ENCODE measurements around the gene ALKBH8. TPM values are rescaled to one million over a fixed set of nuclear protein-coding genes. Genes with fewer than 3 reads are reported as not detected.

ALKBH8 gene
- total and polyA plus RNA-seq, 2 of the 8 experiments (the other 6 are each of a cell fraction or from before 2014, with no cell fraction given) = 3.6 to 11.9 TPM

- 40% methylated on average over 2 of the region's 2 CpGs; no CpG with 5 or more reads in 1 of the 2 experiments for WGBS, 2 experiments (ENCODE audit: extremely low coverage in 1 of 2, insufficient coverage in 1 of 2, insufficient read length in 1 of 2, insufficient replicate concordance in 2 of 2, low coverage in 1 of 2, low lambda C conversion rate in 2 of 2, missing lambda C conversion rate in 1 of 2)
- POLR2A ChIA-PET (ENCODE audit: partially characterized antibody) = no interaction called here
- Histone ChIP-seq H2BK5ac (ENCODE audit: low read depth, low read length) (no peak overlapping the region), H3K79me1 (ENCODE audit: low read depth, low read length) (no peaks in the 10 kb centered on the region), H3K18ac (ENCODE audit: extremely low read depth, low read length) (no peak overlapping the region), H3K9me3 (ENCODE audit: insufficient read depth in 2 of 2, low read depth in 1 of 2, low read length in 1 of 2) (no peaks in the 10 kb centered on the region), H3K27me3 (replicated peaks in 1 of 4; ENCODE audit: control insufficient read depth in 3 of 4, extremely low read depth in 1 of 4, insufficient read depth in 3 of 4, low read length in 3 of 4) (no peaks in the 10 kb centered on the region), H4K8ac (ENCODE audit: extremely low read depth, insufficient read depth, low read length) (no peak overlapping the region), H2AFZ (ENCODE audit: low read length) (no peak overlapping the region), H4K5ac (ENCODE audit: insufficient read length, low read depth, low read length) (no peak overlapping the region), H3K23ac (ENCODE audit: insufficient read length) (no peak overlapping the region), H3K36me3 (ENCODE audit: control insufficient read depth in 2 of 4, insufficient read depth in 4 of 4, low read length in 3 of 4) (no peaks in the 10 kb centered on the region; a peak in 1 of 8 replicates), H3K4ac (replicated peaks; ENCODE audit: insufficient read length, low read depth, low read length) (no peak overlapping the region), H3K4me1 (replicated peaks in 1 of 4; ENCODE audit: control insufficient read depth in 3 of 4, insufficient read depth in 4 of 4, low read length in 3 of 4) (peaks cover 0 to 6% (median 0%) of the 10 kb centered on the region in 4 experiments; a peak in 3 of 7 replicates), H3K56ac (replicated peaks; ENCODE audit: insufficient read length, low read depth, low read length) (no peak overlapping the region), H2BK12ac (ENCODE audit: low read depth, low read length) (no peak overlapping the region), H2AK5ac (ENCODE audit: low read depth, low read length) (no peak overlapping the region), H3K27ac (ENCODE audit: low read depth, low read length) (no peak overlapping the region), H3K14ac (ENCODE audit: insufficient read length) (no peak overlapping the region), H4K91ac (replicated peaks; ENCODE audit: insufficient read length, low read length) (no peak overlapping the region), H2BK15ac (ENCODE audit: low read length) (no peak overlapping the region), H3K4me2 (ENCODE audit: insufficient read depth in 1 of 2, low read depth in 2 of 2, low read length in 2 of 2) (peak overlapping the region in 1 of 2 experiments; percentile 22; a peak in 1 of 4 replicates), H2BK120ac (replicated peaks; ENCODE audit: low read depth, low read length) (no peak overlapping the region), H3K9ac (replicated peaks in 1 of 4; ENCODE audit: extremely low read depth in 1 of 4, low read depth in 3 of 4, low read length in 3 of 4) (no peak overlapping the region), H2BK20ac (ENCODE audit: low read length) (no peak overlapping the region), H3K79me2 (ENCODE audit: control insufficient read depth in 1 of 2, insufficient read depth in 2 of 2, low read length in 2 of 2) (peaks cover 0 to 40% of the 10 kb centered on the region in 2 experiments; a peak in 1 of 4 replicates), H3K4me3 (ENCODE audit: extremely low read depth in 1 of 4, insufficient read depth in 2 of 4, low read depth in 3 of 4, low read length in 4 of 4) (no peak overlapping the region), H3K23me2 (ENCODE audit: low read depth, low read length) (peaks cover 11% of the 10 kb centered on the region), H4K20me1 (replicated peaks in 1 of 2; ENCODE audit: control insufficient read depth in 1 of 2, insufficient read depth in 2 of 2, low read length in 2 of 2) (no peaks in the 10 kb centered on the region)
- DNase-seq (ENCODE audit: low read depth in 1 of 2, low spot score in 2 of 2) = no peak
- FAIRE-seq = no peak
- TF ChIP-seq TAF1 (IDR thresholded peaks at IDR 0.05; ENCODE audit: low read depth, low read length) (no peak), CHD1 (IDR thresholded peaks at IDR 0.05; ENCODE audit: low read depth, low read length) (no peak), PHF8 (conservative IDR thresholded peaks at IDR 0.05; ENCODE audit: low read depth, low read length) (no peak), SP4 (IDR thresholded peaks at IDR 0.05; ENCODE audit: low read length) (no peak), EP300 (IDR thresholded peaks at IDR 0.05; ENCODE audit: borderline replicate concordance in 1 of 2, low read depth in 2 of 2, low read length in 2 of 2) (no peak), TCF12 (IDR thresholded peaks at IDR 0.05; ENCODE audit: low read depth, low read length) (no peak), RNF2 (IDR thresholded peaks at IDR 0.05; ENCODE audit: borderline replicate concordance, low read depth, low read length, missing control alignments, poor library complexity, severe bottlenecking) (no peak), CTCF (IDR thresholded peaks at IDR 0.05; ENCODE audit: control extremely low read depth in 1 of 3, insufficient read depth in 1 of 3, low read depth in 1 of 3, low read length in 3 of 3) (peak in 2 of 3 experiments; percentile 47 to 68; a peak in 2 of 4 replicates), RAD21 (IDR thresholded peaks at IDR 0.05 in 1 of 2, conservative IDR thresholded peaks at IDR 0.05 in 1 of 2; ENCODE audit: low read depth in 2 of 2, low read length in 2 of 2) (peak; percentile 72 to 76)
- CTCF ChIA-PET (ENCODE audit: partially characterized antibody) = interaction anchor here (0.6 to 25.0 kb wide), 29 partner anchors 11 to 500 kb away, joined by 3 to 398 read pairs (median 6); partner anchors contain the start of gene ELMOD1
These were observed 1.8 kb downstream of the ALKBH8 start for GRCh38 chr11:107563702-107564101.
